ENCODE measurements around the gene SPATA31D1. TPM values are rescaled to one million over a fixed set of nuclear protein-coding genes. Genes with fewer than 3 reads are reported as not detected.

SPATA31D1 gene
- polyA plus RNA-seq, 1 donor from 2014 or later, result not detected

GRCh38 chr9:81980568-81980967 lies 8.0 kb upstream of the SPATA31D1 start:
- TF ChIP-seq EP300 (conservative IDR thresholded peaks at IDR 0.05; ENCODE audit: poor library complexity, severe bottlenecking) (no peak), TAF1 (IDR thresholded peaks at IDR 0.05; ENCODE audit: low read depth) (no peak), CTCF (IDR thresholded peaks at IDR 0.05; ENCODE audit: poor library complexity, severe bottlenecking) (no peak), MXI1 (conservative IDR thresholded peaks at IDR 0.05; ENCODE audit: poor library complexity, severe bottlenecking) (no peak), EZH2 (IDR thresholded peaks at IDR 0.05; ENCODE audit: borderline replicate concordance, insufficient read depth, low read length, poor library complexity, severe bottlenecking) (no peak), SMC3 (conservative IDR thresholded peaks at IDR 0.05; ENCODE audit: poor library complexity) (no peak), RAD21 (conservative IDR thresholded peaks at IDR 0.05) (no peak), REST (IDR thresholded peaks at IDR 0.05; ENCODE audit: borderline replicate concordance) (no peak), POLR2AphosphoS5 (IDR thresholded peaks at IDR 0.05) (no peak)

GRCh38 chr9:81981883-81982282 lies 6.7 kb upstream of the SPATA31D1 start:
- no peaks in the 10 kb centered on the region for H4K20me1 ChIP-seq (ENCODE audit: insufficient read depth)
- no peak overlapping the region for H3K9ac ChIP-seq (ENCODE audit: low read length)
- H3K79me2 ChIP-seq (replicated peaks; ENCODE audit: insufficient read depth, low read length), result no peaks in the 10 kb centered on the region
- no peaks in the 10 kb centered on the region for H3K9me3 ChIP-seq (ENCODE audit: low read length)
- H3K4me2 ChIP-seq (ENCODE audit: low read length), result no peak overlapping the region
- H3K4me3 ChIP-seq (ENCODE audit: low read length), result no peak overlapping the region
- no peaks in the 10 kb centered on the region for H3F3A ChIP-seq (ENCODE audit: insufficient read depth, low read length, poor library complexity, severe bottlenecking)
- no peak overlapping the region for H3K27ac ChIP-seq (ENCODE audit: low read length)
- H3K27me3 ChIP-seq (ENCODE audit: insufficient read depth, low read depth, low read length), result no peaks in the 10 kb centered on the region
- no peak overlapping the region for H2AFZ ChIP-seq (ENCODE audit: low read depth, low read length)
- no peak for TF ChIP-seq REST (IDR thresholded peaks at IDR 0.05; ENCODE audit: borderline replicate concordance)
- no peak for TF ChIP-seq POLR2AphosphoS5 (IDR thresholded peaks at IDR 0.05)
- TF ChIP-seq TAF1 (IDR thresholded peaks at IDR 0.05; ENCODE audit: low read depth), result no peak
- TF ChIP-seq CTCF (IDR thresholded peaks at IDR 0.05; ENCODE audit: poor library complexity, severe bottlenecking), result no peak
- no peak for TF ChIP-seq EZH2 (IDR thresholded peaks at IDR 0.05; ENCODE audit: borderline replicate concordance, insufficient read depth, low read length, poor library complexity, severe bottlenecking)
- no peak for TF ChIP-seq RAD21 (conservative IDR thresholded peaks at IDR 0.05)
- TF ChIP-seq SMC3 (conservative IDR thresholded peaks at IDR 0.05; ENCODE audit: poor library complexity), result no peak
- no peak for TF ChIP-seq MXI1 (conservative IDR thresholded peaks at IDR 0.05; ENCODE audit: poor library complexity, severe bottlenecking)
- TF ChIP-seq EP300 (conservative IDR thresholded peaks at IDR 0.05; ENCODE audit: poor library complexity, severe bottlenecking), result no peak
- H3K36me3 ChIP-seq (ENCODE audit: insufficient read depth, low read length), result no peaks in the 10 kb centered on the region
- no peaks in the 10 kb centered on the region for H3K9me2 ChIP-seq (ENCODE audit: insufficient read depth, low read length)

More at GRCh38 chr9:81980568-81980967, 8.0 kb upstream of the SPATA31D1 start:
- no peak overlapping the region for H3K4me3 ChIP-seq (ENCODE audit: low read length)
- no peaks in the 10 kb centered on the region for H3K9me3 ChIP-seq (ENCODE audit: low read length)
- H3K9me2 ChIP-seq (ENCODE audit: insufficient read depth, low read length), result no peaks in the 10 kb centered on the region
- H3K79me2 ChIP-seq (replicated peaks; ENCODE audit: insufficient read depth, low read length), result no peaks in the 10 kb centered on the region
- no peak overlapping the region for H3K4me2 ChIP-seq (ENCODE audit: low read length)
- H3F3A ChIP-seq (ENCODE audit: insufficient read depth, low read length, poor library complexity, severe bottlenecking), result no peaks in the 10 kb centered on the region
- no peak overlapping the region for H2AFZ ChIP-seq (ENCODE audit: low read depth, low read length)
- no peaks in the 10 kb centered on the region for H3K36me3 ChIP-seq (ENCODE audit: insufficient read depth, low read length)
- no peaks in the 10 kb centered on the region for H3K27me3 ChIP-seq (ENCODE audit: insufficient read depth, low read depth, low read length)
- H3K9ac ChIP-seq (ENCODE audit: low read length), result no peak overlapping the region
- no peaks in the 10 kb centered on the region for H4K20me1 ChIP-seq (ENCODE audit: insufficient read depth)
- no peak overlapping the region for H3K27ac ChIP-seq (ENCODE audit: low read length)

Data from neural cell (in vitro differentiated cells).